ENCODE data around the gene TUBA3E. TPM values are rescaled to one million over a fixed set of nuclear protein-coding genes. Genes with fewer than 3 reads are reported as not detected.
"Not testable (repeated sequence)": the region's sequence is repeated elsewhere in the genome, so short reads cannot be mapped to it uniquely, and the experiment has no call there.

The TUBA3E gene
- total and polyA plus RNA-seq, 5 experiments from 2014 or later, result not detected

- Mint-ChIP-seq H3K4me1 (peaks cover 5 to 15% (median 7%) of the 10 kb centered on the region in 4 donors), H3K27ac (peak within 1 kb of the TSS in 2 of 10 donors; percentile 59 to 69), H3K4me3 (peak within 1 kb of the TSS; percentile 71 to 87 (median 81)), H3K27me3 (peaks cover 6 to 14% (median 9%) of the 10 kb centered on the region in 5 donors)
- DNase-seq, result peak; percentile 30 to 77 (median 52)
- not testable (repeated sequence) for H3K9me3 Mint-ChIP-seq, H3K36me3 Mint-ChIP-seq
- POLR2A ChIA-PET, result interaction anchor here (1.2 kb wide), 1 partner anchor 37 kb away, joined by 4 read pairs; the partner anchor contains the start of genes MZT2B and SMPD4
- peak; percentile 87 to 93 for ATAC-seq
Measured at GRCh38 chr2:130145006-130145414, 53.2 kb downstream of the TUBA3E start, which contains the start of gene CCDC74B. TSS of gene CCDC74B (minus strand) at chr2:130145112. CDS start at chr2:130144996, 116 bp downstream.

- peaks cover 6 to 14% (median 9%) of the 10 kb centered on the region in 5 donors for H3K27me3 Mint-ChIP-seq
- H3K4me1 Mint-ChIP-seq, result peaks cover 5 to 14% (median 7%) of the 10 kb centered on the region in 4 donors
- peak overlapping the region in 3 of 10 donors; percentile 43 to 60 (median 58) for H3K27ac Mint-ChIP-seq
- ATAC-seq, POLR2A ChIA-PET, H3K9me3 Mint-ChIP-seq, H3K36me3 Mint-ChIP-seq, DNase-seq: not testable (repeated sequence)
- H3K4me3 Mint-ChIP-seq, result peak overlapping the region; percentile 42 to 86 (median 78)
Measured at GRCh38 chr2:130143266-130144039, 54.8 kb downstream of the TUBA3E start.

GRCh38 chr2:130142396-130143265 is 55.6 kb downstream of the TUBA3E start:
- H3K9me3 Mint-ChIP-seq, H3K36me3 Mint-ChIP-seq, POLR2A ChIA-PET, DNase-seq, ATAC-seq: not testable (repeated sequence)
- peaks cover 5 to 14% (median 7%) of the 10 kb centered on the region in 4 donors for H3K4me1 Mint-ChIP-seq
- H3K4me3 Mint-ChIP-seq, result peak overlapping the region in 8 of 10 donors; percentile 36 to 86 (median 62)
- peak overlapping the region in 3 of 10 donors; percentile 43 to 60 (median 53) for H3K27ac Mint-ChIP-seq
- H3K27me3 Mint-ChIP-seq, result peaks cover 6 to 14% (median 10%) of the 10 kb centered on the region in 5 donors

Other genes with a start within 250 kb of the TUBA3E start
- gene RAB6C, start 218.8 kb downstream of the TUBA3E start, total RNA-seq, result not detected
- not detected for gene RAB6C, start 218.8 kb downstream of the TUBA3E start, polyA plus RNA-seq
- not detected for gene POTEF, start 69.2 kb downstream of the TUBA3E start, total RNA-seq
- gene POTEF, start 69.2 kb downstream of the TUBA3E start, polyA plus RNA-seq, result not detected
- gene CCDC74B, start 53.3 kb downstream of the TUBA3E start, total RNA-seq, result under 1 TPM in 1 of 2 experiments, not detected in 1; 0.49 TPM
- gene CCDC74B, start 53.3 kb downstream of the TUBA3E start, polyA plus RNA-seq, result under 1 TPM in 1 of 3 donors, not detected in 2; 0.57 TPM
- gene SMPD4, start 16.8 kb downstream of the TUBA3E start, total RNA-seq, result 10 to 100 TPM; 55.8 to 62.2 TPM
- gene SMPD4, start 16.8 kb downstream of the TUBA3E start, polyA plus RNA-seq, result 10 to 100 TPM; 21.9 to 44.4 (median 35.4) TPM
- 100 to 1,000 TPM; 208 to 217 TPM for gene MZT2B, start 16.2 kb downstream of the TUBA3E start, total RNA-seq
- gene MZT2B, start 16.2 kb downstream of the TUBA3E start, polyA plus RNA-seq, result 100 to 1,000 TPM; 171 to 189 (median 180) TPM
- gene IMP4, start 144.5 kb upstream of the TUBA3E start, total RNA-seq, result 10 to 100 TPM; 94.0 to 99.6 TPM
- gene IMP4, start 144.5 kb upstream of the TUBA3E start, polyA plus RNA-seq, result 10 to 100 TPM; 58.4 to 96.7 (median 84.9) TPM
- 10 to 100 TPM; 40.5 to 42.8 TPM for gene PTPN18, start 157.6 kb upstream of the TUBA3E start, total RNA-seq
- gene PTPN18, start 157.6 kb upstream of the TUBA3E start, polyA plus RNA-seq, result 10 to 100 TPM; 33.7 to 47.5 (median 33.9) TPM

All from naive thymus-derived CD8-positive, alpha-beta T cell (primary cell).